GM18951 (cell line): ENCODE results near the gene NDUFA11.

Source experiments
- POLR2A ChIP-seq: IDR thresholded peaks from 4 replicates; pipeline ENCODE4 v1.6.1; 2011; ENCODE audit warnings: mild to moderate bottlenecking; ENCODE audit not compliant: insufficient read length, insufficient read depth; ENCODE audit errors: extremely low read depth
- in situ Hi-C: fragments of 300-500 bp; cut with MboI; formaldehyde crosslinking; loops from one replicate; pipeline ENCODE4 v1.12.0; 2022; ENCODE audit warnings: low sequenced_read_pairs, mixed read lengths, inconsistent platforms; ENCODE audit not compliant: unreplicated experiment

NDUFA11 gene

DNA sequence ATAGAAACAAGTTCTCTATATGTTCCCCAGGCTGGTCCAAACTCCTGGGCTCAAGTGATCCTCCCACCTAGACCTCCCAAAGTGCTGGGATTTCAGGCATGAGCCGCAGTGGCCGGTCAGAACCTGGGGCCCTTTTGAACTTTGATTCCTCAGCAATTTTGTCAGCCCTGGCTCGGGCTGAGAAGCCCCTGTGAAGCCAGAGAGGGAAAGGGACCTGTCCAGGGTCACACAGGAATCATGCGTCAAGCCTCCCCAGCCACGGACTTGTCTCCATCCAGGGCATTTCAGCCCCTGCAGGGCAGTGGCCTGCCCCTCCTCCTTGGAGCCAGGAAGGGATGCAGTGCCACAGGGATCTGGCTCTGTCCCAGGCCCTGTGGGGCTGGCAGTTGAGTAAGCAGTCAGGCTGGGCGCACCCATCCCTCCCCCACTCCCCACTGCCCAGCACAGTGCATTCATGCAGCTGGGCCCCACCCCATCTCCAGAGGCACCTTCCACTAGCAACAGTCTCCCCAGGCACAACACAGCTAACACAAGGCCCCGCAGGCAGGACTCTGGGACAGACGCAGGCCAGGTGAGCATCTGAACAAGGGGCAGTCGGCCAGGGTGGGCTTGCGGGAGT is 10.3 kb upstream of the NDUFA11 start, which contains the start of gene CAPS:
CAPS (plus strand) TSS at position 516 of the 619 bp plus-strand sequence. CDS start 153 bp downstream, outside the sequence.
- in situ Hi-C loops, result no loop called here
- TF ChIP-seq POLR2A, result no peak

GRCh38 chr19:5911366-5911765 is 7.8 kb upstream of the NDUFA11 start:
- in situ Hi-C loops, result no loop called here
- no peak for TF ChIP-seq POLR2A

GRCh38 chr19:5910638-5910907 is 7.0 kb upstream of the NDUFA11 start:
- in situ Hi-C loops, result no loop called here
- TF ChIP-seq POLR2A, result no peak

DNA sequence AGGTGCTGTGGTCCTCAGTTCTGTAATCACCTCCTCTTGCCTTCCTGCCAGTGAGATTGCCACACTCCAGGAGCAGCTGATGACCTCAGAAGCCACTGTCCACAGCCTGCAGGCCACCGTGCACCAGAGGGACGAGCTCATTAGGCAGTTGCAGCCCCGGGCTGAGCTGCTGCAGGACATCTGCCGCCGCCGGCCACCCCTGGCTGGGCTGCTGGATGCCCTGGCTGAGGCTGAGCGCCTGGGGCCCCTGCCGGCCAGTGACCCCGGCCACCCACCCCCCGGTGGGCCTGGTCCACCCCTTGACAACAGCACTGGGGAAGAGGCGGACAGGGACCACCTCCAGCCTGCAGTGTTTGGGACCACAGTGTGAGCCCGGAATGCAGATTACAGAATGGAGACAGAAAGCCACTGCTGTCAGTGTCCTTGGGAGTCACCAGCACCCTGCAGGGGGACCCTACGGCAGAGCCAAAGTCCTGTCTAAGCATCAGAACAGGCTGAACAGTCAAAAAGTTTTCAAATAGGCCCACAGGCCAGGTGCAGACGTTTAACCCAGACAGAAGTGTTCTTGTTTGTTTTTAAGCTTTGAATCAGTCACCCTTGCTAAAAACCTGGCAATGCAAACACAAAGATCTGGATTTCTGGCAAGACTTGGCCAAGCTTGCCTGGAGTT is 5.3 kb upstream of the NDUFA11 start:
- in situ Hi-C loops, result no loop called here

GRCh38 chr19:5907241-5907640 is 3.7 kb upstream of the NDUFA11 start:
- in situ Hi-C loops, result no loop called here
- no peak for TF ChIP-seq POLR2A

More for the DNA sequence above, 5.3 kb upstream of the NDUFA11 start:
- no peak for TF ChIP-seq POLR2A

DNA sequence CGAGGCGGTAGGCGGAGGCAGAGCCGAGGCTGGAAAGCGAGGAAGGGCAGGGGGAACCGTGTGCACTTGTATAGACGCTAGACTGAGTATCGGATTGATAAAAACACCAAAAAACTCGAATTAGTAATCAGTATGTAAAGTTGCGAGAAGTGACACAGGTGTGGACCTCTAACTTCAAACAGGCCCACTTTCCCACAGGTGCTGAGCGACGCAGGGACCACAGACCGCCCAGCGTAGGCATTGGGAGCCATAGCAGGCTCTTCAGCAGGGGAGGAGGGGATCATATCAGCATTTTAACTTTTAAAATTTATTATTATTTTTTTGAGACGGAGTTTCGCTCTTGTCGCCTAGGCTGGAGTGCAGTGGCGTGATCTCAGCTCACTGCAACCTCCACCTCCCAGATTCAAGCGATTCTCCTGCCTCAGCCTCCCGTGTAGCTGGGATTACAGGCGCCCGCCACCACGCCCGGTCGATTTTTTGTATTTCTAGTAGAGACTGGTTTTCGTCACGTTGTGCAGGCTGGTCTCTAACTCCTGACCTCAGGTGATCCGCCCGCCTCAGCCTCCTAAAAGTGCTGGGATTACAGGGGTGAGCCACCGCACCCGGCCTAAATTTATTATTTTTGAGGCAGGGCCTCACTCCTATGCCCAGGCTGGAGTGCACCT is 1.7 kb upstream of the NDUFA11 start:
- in situ Hi-C loops, result no loop called here
- TF ChIP-seq POLR2A, result no peak

DNA sequence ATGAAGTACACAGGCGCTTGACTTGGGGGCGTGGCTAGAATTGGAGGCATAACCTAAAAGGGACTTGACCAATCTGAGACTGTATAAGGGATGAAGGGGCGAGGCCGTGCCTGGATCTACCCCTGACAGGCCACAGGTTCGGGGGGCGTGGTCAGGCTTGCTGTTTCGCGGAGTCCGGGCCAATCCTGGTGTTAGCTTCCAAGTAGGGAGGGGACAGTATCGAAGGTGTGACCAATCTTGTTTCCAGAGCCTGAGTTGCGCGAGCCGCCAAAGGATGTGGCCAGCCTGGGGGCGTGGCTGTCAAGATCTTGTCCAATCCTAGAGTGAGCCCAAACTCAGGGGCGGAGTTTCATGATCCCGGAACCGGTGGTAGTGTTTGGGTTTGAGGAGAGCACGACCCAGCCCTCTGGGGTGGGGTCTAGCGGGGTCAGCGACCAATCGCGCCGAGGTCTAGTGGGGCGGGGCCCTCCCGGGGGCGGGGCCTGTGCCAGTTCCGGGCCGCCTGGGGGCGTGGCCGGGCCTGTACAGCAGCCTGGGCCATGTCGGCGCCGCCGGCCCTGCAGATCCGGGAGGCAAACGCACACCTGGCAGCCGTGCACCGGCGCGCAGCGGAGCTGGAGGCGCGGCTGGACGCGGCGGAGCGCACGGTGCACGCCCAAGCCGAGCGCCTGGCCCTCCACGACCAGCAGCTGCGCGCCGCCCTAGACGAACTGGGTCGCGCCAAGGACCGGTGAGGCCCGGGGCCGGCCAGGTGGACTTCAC is 943 bp upstream of the NDUFA11 start, which contains the start of gene VMAC:
VMAC (plus strand) TSS at position 521 of the 762 bp plus-strand sequence; CDS start at position 540, 19 bp downstream.
- TF ChIP-seq POLR2A, result peak; percentile 79
- in situ Hi-C loops, result no loop called here

- in situ Hi-C loops, result no loop called here
- no peak for TF ChIP-seq POLR2A
These were observed 450 bp downstream of the NDUFA11 start for GRCh38 chr19:5903056-5903623.

DNA sequence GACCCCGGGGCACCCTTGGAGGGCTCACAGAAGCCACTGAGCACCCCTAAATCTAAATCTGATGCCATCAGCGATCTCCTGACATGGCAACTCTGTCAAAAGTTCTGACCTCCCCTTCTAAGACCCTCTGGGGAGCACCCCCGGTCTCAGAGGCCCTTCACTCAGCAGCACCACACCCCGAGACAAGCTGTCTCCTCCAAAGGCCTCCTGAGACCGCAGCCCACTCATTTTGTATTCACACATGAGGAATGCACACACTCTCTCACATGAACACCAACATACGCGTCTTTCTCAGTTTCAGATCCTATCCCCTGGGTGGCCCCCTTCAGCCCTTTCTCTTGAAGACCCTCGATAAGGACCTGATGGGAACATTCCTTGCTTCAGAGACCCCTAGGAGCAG is 2.6 kb downstream of the NDUFA11 start:
- no peak for TF ChIP-seq POLR2A
- in situ Hi-C loops, result no loop called here

GRCh38 chr19:5899728-5900526 is 3.7 kb downstream of the NDUFA11 start:
- TF ChIP-seq POLR2A, result no peak
- in situ Hi-C loops, result no loop called here

GRCh38 chr19:5897189-5897969 is 6.2 kb downstream of the NDUFA11 start:
- in situ Hi-C loops, result no loop called here
- no peak for TF ChIP-seq POLR2A
